Bronchial epithelial cell (primary cell): ENCODE measurements around the gene NDRG2. TPM values are rescaled to one million over a fixed set of nuclear protein-coding genes. Genes with fewer than 3 reads are reported as not detected.
"Not testable (repeated sequence)": the region's sequence is repeated elsewhere in the genome, so short reads cannot be mapped to it uniquely, and the experiment has no call there.

Experiments used
- DNase-seq: peaks from one replicate; pipeline ENCODE4 v3.0.0-alpha.2; 2010; ENCODE audit warnings: low read depth
- FAIRE-seq: peaks from 2 replicates; lab custom pipeline; 2011; peaks lifted over from hg19 to GRCh38; lab: Jason Lieb, UNC
- H3K27me3 ChIP-seq: 2 replicates; pipeline ENCODE4 v1.5.1; 2011; ENCODE audit warnings: low read length; ENCODE audit not compliant: control insufficient read depth, insufficient read depth
- H3K36me3 ChIP-seq: 2 replicates; pipeline ENCODE4 v1.5.1; 2011; ENCODE audit warnings: low read length; ENCODE audit not compliant: control insufficient read depth, insufficient read depth
- H3K4me3 ChIP-seq: 2 replicates; pipeline ENCODE4 v1.5.1; 2011; ENCODE audit warnings: mild to moderate bottlenecking, low read depth, low read length, control low read depth
- CTCF ChIP-seq: IDR thresholded peaks from 2 replicates; pipeline ENCODE4 v1.5.1; 2011; ENCODE audit warnings: mild to moderate bottlenecking, moderate library complexity, low read length, control low read depth, inconsistent platforms; ENCODE audit not compliant: insufficient read depth, severe bottlenecking
- total RNA-seq: library from RNA; depleted of rRNA; stranded (reverse); fragments of >200 nt; gene quantifications from 2 replicates; pipeline ENCODE4 v1.2.1, GENCODE V29; 2014

The NDRG2 gene
- total RNA-seq, 1 donor from 2014 or later = 9.2 TPM

DNA sequence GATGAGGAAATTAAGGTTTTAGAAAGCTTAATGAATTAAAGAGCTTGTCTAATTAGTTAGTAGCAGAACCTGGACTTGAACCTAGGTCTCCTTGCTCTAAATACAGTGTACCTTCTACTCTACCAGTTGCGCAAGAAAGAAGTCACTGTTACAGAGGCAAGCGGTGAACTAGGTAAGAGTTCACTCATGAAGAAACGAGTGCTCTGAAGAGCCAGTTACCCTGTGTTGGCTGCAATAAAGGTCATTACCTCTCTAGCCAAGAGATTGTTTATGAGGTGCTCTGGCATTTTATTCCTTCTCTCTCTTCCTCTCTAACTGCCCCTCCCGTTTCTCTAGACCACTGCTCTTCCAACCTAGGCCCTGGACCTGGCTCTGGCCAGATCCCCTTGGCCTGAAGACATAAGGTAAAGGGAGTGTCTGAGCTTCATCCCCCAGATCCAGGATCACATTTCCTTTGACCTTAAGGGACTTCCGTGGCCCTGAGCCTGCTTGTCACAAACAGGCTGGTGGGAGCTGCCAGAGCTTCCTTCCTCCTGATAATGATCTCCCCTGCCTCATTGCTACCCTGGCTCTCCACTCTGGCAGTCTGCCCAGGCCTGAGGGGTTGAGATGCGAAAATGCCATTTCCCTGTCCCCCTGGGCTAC, 19.2 kb upstream of the NDRG2 start:
- Histone ChIP-seq H3K27me3 (no peaks in the 10 kb centered on the region), H3K4me3 (no peak overlapping the region), H3K36me3 (no peaks in the 10 kb centered on the region)
- no peak for TF ChIP-seq CTCF
- no peak for FAIRE-seq
- no peak for DNase-seq

DNA sequence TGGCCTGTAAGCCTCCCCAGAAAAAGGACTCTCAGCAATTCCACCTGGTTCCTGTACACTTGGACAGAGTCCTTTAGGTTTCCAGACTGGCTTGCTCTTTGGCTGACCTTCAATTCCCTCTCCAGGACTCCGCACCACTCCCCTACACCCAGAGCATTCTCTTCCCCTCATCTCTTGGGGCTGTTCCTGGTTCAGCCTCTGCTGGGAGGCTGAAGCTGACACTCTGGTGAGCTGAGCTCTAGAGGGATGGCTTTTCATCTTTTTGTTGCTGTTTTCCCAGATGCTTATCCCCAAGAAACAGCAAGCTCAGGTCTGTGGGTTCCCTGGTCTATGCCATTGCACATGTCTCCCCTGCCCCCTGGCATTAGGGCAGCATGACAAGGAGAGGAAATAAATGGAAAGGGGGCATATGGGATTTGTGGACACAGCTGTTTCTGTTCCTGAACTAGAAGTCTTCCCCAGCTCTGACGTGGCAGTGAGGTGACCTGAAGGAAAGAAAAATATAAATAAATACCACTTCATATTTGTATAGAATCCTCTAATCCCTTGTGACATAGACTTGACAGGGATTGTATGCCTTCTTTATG, 18.6 kb upstream of the NDRG2 start:
- no peak for TF ChIP-seq CTCF
- no peaks in the 10 kb centered on the region for H3K27me3 ChIP-seq
- DNase-seq = no peak
- no peak overlapping the region for H3K4me3 ChIP-seq
- no peak for FAIRE-seq
- H3K36me3 ChIP-seq = no peaks in the 10 kb centered on the region

DNA sequence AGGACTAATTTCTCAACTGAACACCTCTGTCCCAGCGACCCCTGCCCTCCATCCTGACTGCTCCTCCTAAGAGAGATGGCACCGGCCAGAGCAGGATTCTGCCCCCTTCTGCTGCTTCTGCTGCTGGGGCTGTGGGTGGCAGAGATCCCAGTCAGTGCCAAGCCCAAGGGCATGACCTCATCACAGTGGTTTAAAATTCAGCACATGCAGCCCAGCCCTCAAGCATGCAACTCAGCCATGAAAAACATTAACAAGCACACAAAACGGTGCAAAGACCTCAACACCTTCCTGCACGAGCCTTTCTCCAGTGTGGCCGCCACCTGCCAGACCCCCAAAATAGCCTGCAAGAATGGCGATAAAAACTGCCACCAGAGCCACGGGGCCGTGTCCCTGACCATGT, 18.1 kb upstream of the NDRG2 start:
- H3K4me3 ChIP-seq = no peak overlapping the region
- H3K36me3 ChIP-seq = no peaks in the 10 kb centered on the region
- FAIRE-seq (no peak), DNase-seq (peak; percentile 27)
- TF ChIP-seq CTCF = no peak
- no peaks in the 10 kb centered on the region for H3K27me3 ChIP-seq

- Histone ChIP-seq H3K27me3 (no peaks in the 10 kb centered on the region), H3K4me3 (peak within 1 kb of the TSS; percentile 20), H3K36me3 (no peaks in the 10 kb centered on the region)
- DNase-seq = peak; percentile 99
- no peak for TF ChIP-seq CTCF
- peak; percentile 89 for FAIRE-seq
Observed at GRCh38 chr14:21041676-21042433, 17.0 kb upstream of the NDRG2 start, which contains the start of gene RNASE7. Gene RNASE7, plus strand, starts transcription at chr14:21042362. Its CDS starts 631 bp downstream, at chr14:21042993.

GRCh38 chr14:21040941-21041340, 16.1 kb upstream of the NDRG2 start:
- DNase-seq, FAIRE-seq, H3K27me3 ChIP-seq, H3K4me3 ChIP-seq, H3K36me3 ChIP-seq: not testable (repeated sequence)

GRCh38 chr14:21040370-21040925, 15.6 kb upstream of the NDRG2 start:
- no peaks in the 10 kb centered on the region for H3K27me3 ChIP-seq
- H3K4me3 ChIP-seq = no peak overlapping the region
- TF ChIP-seq CTCF = no peak
- no peak for FAIRE-seq
- DNase-seq = no peak
- no peaks in the 10 kb centered on the region for H3K36me3 ChIP-seq
